Measurements from ENCODE around the gene CSAG2.
"Not testable (repeated sequence)": the region's sequence is repeated elsewhere in the genome, so short reads cannot be mapped to it uniquely, and the experiment has no call there.

Gene CSAG2

GRCh38 chrX:152709173-152709572 lies at the start of gene CSAG2:
Gene CSAG2 (minus strand): TSS chrX:152709273. CDS start chrX:152709112, 161 bp downstream.
- DNase-seq, result not testable (repeated sequence)

- DNase-seq, result not testable (repeated sequence)
These were observed 45.8 kb upstream of the CSAG2 start for GRCh38 chrX:152754871-152755270.

- DNase-seq, result not testable (repeated sequence)
These were observed 44.9 kb upstream of the CSAG2 start, which contains the start of gene MAGEA2 for GRCh38 chrX:152753686-152754650. Gene MAGEA2 (minus strand): TSS chrX:152753842. CDS start chrX:152751363, 2,479 bp downstream.

- no peak for DNase-seq
These were observed 29.5 kb upstream of the CSAG2 start for GRCh38 chrX:152738560-152738959.

GRCh38 chrX:152736528-152736927 lies 27.5 kb upstream of the CSAG2 start:
- not testable (repeated sequence) for DNase-seq

- no peak for DNase-seq
These were observed 26.9 kb upstream of the CSAG2 start for GRCh38 chrX:152735860-152736511.

GRCh38 chrX:152735101-152735500 lies 26.0 kb upstream of the CSAG2 start:
- no peak for DNase-seq

- not testable (repeated sequence) for DNase-seq
These were observed 25.2 kb upstream of the CSAG2 start for GRCh38 chrX:152734143-152734858.

GRCh38 chrX:152733261-152733975 lies 24.3 kb upstream of the CSAG2 start, which contains the start of the genes CSAG1 and MAGEA12:
Gene CSAG1 (minus strand): TSS chrX:152733721. CDS start chrX:152732460, 1,261 bp downstream.
Gene MAGEA12 (plus strand): TSS chrX:152733757. CDS start chrX:152736162, 2,405 bp downstream.
- DNase-seq, result peak in 2 of 3 experiments; percentile 4 to 93

GRCh38 chrX:152725409-152725808 lies 16.3 kb upstream of the CSAG2 start:
- no peak for DNase-seq

GRCh38 chrX:152713815-152714787 lies 5.0 kb upstream of the CSAG2 start, which contains the start of gene MAGEA2B:
Gene MAGEA2B (plus strand): TSS chrX:152714628. CDS start chrX:152717107, 2,479 bp downstream.
- not testable (repeated sequence) for DNase-seq

GRCh38 chrX:152713195-152713594 lies 4.1 kb upstream of the CSAG2 start:
- DNase-seq, result not testable (repeated sequence)

GRCh38 chrX:152706500-152706899 lies 2.6 kb downstream of the CSAG2 start:
- not testable (repeated sequence) for DNase-seq

- not testable (repeated sequence) for DNase-seq
These were observed 8.7 kb downstream of the CSAG2 start for GRCh38 chrX:152700390-152700789.

- DNase-seq, result not testable (repeated sequence)
These were observed 10.8 kb downstream of the CSAG2 start, which contains the start of gene MAGEA3 for GRCh38 chrX:152697952-152698931. Gene MAGEA3 (plus strand): TSS chrX:152698794. CDS start chrX:152700833, 2,039 bp downstream.

GRCh38 chrX:152681012-152681411 lies 28.1 kb downstream of the CSAG2 start:
- not testable (repeated sequence) for DNase-seq

- not testable (repeated sequence) for DNase-seq
These were observed 34.4 kb downstream of the CSAG2 start for GRCh38 chrX:152674652-152675051.

- no peak for DNase-seq
These were observed 34.9 kb downstream of the CSAG2 start for GRCh38 chrX:152674135-152674534.

GRCh38 chrX:152663086-152663485 lies 46.0 kb downstream of the CSAG2 start:
- no peak for DNase-seq

All from NCI-H1417 (cell line).